Measurements from ENCODE around the gene TSHZ3.

The TSHZ3 gene

GRCh38 chr19:31258211-31259052, 90.8 kb downstream of the TSHZ3 start:
- DNase-seq, result peak in 3 of 42 donors; percentile 28 to 37 (median 30)
- intact Hi-C loops (cut with DNase I), result no loop called here

GRCh38 chr19:31257426-31258130, 91.7 kb downstream of the TSHZ3 start:
- intact Hi-C loops (cut with DNase I), result no loop called here
- DNase-seq, result peak in 2 of 42 donors; percentile 9 to 12

- peak in 1 of 42 donors; percentile 13 for DNase-seq
- intact Hi-C loops (cut with DNase I), result no loop called here
Observed at GRCh38 chr19:31257025-31257424, 92.2 kb downstream of the TSHZ3 start.

GRCh38 chr19:31256593-31256960, 92.7 kb downstream of the TSHZ3 start:
- intact Hi-C loops (cut with DNase I), result no loop called here
- DNase-seq, result peak in 1 of 42 donors; percentile 14

- intact Hi-C loops (cut with DNase I), result no loop called here
- DNase-seq, result peak in 1 of 42 donors; percentile 21
Observed at GRCh38 chr19:31255831-31256592, 93.2 kb downstream of the TSHZ3 start.

- intact Hi-C loops (cut with DNase I), result no loop called here
- DNase-seq, result peak in 1 of 42 donors; percentile 30
Observed at GRCh38 chr19:31255174-31255799, 93.9 kb downstream of the TSHZ3 start.

GRCh38 chr19:31254611-31255010, 94.6 kb downstream of the TSHZ3 start:
- DNase-seq, result peak in 1 of 42 donors; percentile 10
- intact Hi-C loops (cut with DNase I), result no loop called here

GRCh38 chr19:31254180-31254551, 95.1 kb downstream of the TSHZ3 start:
- intact Hi-C loops (cut with DNase I), result no loop called here
- DNase-seq, result peak in 1 of 42 donors; percentile 36

- intact Hi-C loops (cut with DNase I), result no loop called here
- DNase-seq, result peak in 1 of 42 donors; percentile 28
Observed at GRCh38 chr19:31253526-31254179, 95.6 kb downstream of the TSHZ3 start.

- no peak for DNase-seq
Observed at GRCh38 chr19:31252441-31252840, 96.8 kb downstream of the TSHZ3 start.

GRCh38 chr19:31249217-31249616, 100.0 kb downstream of the TSHZ3 start:
- intact Hi-C loops (cut with DNase I), result no loop called here
- no peak for DNase-seq

More at GRCh38 chr19:31252441-31252840, 96.8 kb downstream of the TSHZ3 start:
- intact Hi-C loops (cut with DNase I), result no loop called here

GRCh38 chr19:31235806-31236205, 113.4 kb downstream of the TSHZ3 start:
- intact Hi-C loops (cut with DNase I), result no loop called here
- DNase-seq, result no peak

GRCh38 chr19:31233295-31233800, 115.9 kb downstream of the TSHZ3 start:
- no peak for DNase-seq
- intact Hi-C loops (cut with DNase I), result no loop called here

- intact Hi-C loops (cut with DNase I), result no loop called here
Observed at GRCh38 chr19:31232871-31233270, 116.4 kb downstream of the TSHZ3 start.

GRCh38 chr19:31232180-31232579, 117.1 kb downstream of the TSHZ3 start:
- intact Hi-C loops (cut with DNase I), result no loop called here

More at GRCh38 chr19:31232871-31233270, 116.4 kb downstream of the TSHZ3 start:
- DNase-seq, result no peak

GRCh38 chr19:31231237-31231636, 118.0 kb downstream of the TSHZ3 start:
- no peak for DNase-seq
- intact Hi-C loops (cut with DNase I), result no loop called here

More at GRCh38 chr19:31232180-31232579, 117.1 kb downstream of the TSHZ3 start:
- no peak for DNase-seq

GRCh38 chr19:31226151-31226935, 122.9 kb downstream of the TSHZ3 start:
- intact Hi-C loops (cut with DNase I), result no loop called here
- DNase-seq, result no peak
